GM23338 (cell line): ENCODE data around the gene FAM53B. TPM values are rescaled to one million over a fixed set of nuclear protein-coding genes. Genes with fewer than 3 reads are reported as not detected.

ENCODE experiments used
- ATAC-seq: fragments of 200-7000 bp; cut with Tn5 transposase; 3 replicates; pipeline ENCODE4 v1.9.1; 2020
- DNase-seq: peaks from one replicate; pipeline ENCODE4 v3.0.0-alpha.2; 2015; ENCODE audit warnings: low spot score
- H2AFZ ChIP-seq: fragments of 200-600 bp; sonication (generic); 2 replicates; pipeline ENCODE4 v1.8.0; 2016; ENCODE audit warnings: antibody characterized with exemption, mild to moderate bottlenecking, moderate library complexity
- H3F3A ChIP-seq: fragments of 200-600 bp; sonication (generic); replicated peaks from 2 replicates; pipeline ENCODE4 v1.8.0; 2017; ENCODE audit warnings: antibody characterized with exemption, mixed run types, low read depth
- H3K27ac ChIP-seq: fragments of 200-600 bp; sonication (generic); 2 replicates; pipeline ENCODE4 v1.6.1; 2016; ENCODE audit warnings: low read depth
- H3K27me3 ChIP-seq: fragments of 200-600 bp; sonication (generic); 2 replicates; pipeline ENCODE4 v1.8.0; 2016; ENCODE audit warnings: mild to moderate bottlenecking, mixed run types, moderate library complexity; ENCODE audit not compliant: insufficient read depth
- H3K36me3 ChIP-seq: fragments of 200-600 bp; sonication (generic); 2 replicates; pipeline ENCODE4 v1.8.0; 2016; ENCODE audit warnings: mild to moderate bottlenecking; ENCODE audit not compliant: insufficient read depth
- H3K4me1 ChIP-seq: fragments of 200-600 bp; sonication (generic); 2 replicates; pipeline ENCODE4 v1.8.0; 2016; ENCODE audit warnings: mild to moderate bottlenecking, moderate library complexity; ENCODE audit not compliant: insufficient read depth
- H3K4me2 ChIP-seq: fragments of 200-600 bp; sonication (generic); 2 replicates; pipeline ENCODE4 v1.7.1; 2017; ENCODE audit warnings: mixed run types
- H3K4me3 ChIP-seq: fragments of 200-600 bp; sonication (generic); 2 replicates; pipeline ENCODE4 v1.6.1; 2016; ENCODE audit warnings: mixed run types
- H3K79me2 ChIP-seq: fragments of 200-600 bp; sonication (generic); replicated peaks from 2 replicates; pipeline ENCODE4 v1.8.0; 2017; ENCODE audit warnings: mild to moderate bottlenecking; ENCODE audit not compliant: insufficient read depth
- H3K9me2 ChIP-seq: fragments of 200-600 bp; sonication (generic); 2 replicates; pipeline ENCODE4 v1.8.0; 2017; ENCODE audit not compliant: insufficient read depth
- H4K20me1 ChIP-seq: fragments of 200-600 bp; sonication (generic); replicated peaks from 2 replicates; pipeline ENCODE4 v1.8.0; 2017; ENCODE audit warnings: mild to moderate bottlenecking; ENCODE audit not compliant: insufficient read depth
- H3K27ac Mint-ChIP-seq: 2 replicates; pipeline ENCODE4 v1.8.0; 2020; ENCODE audit warnings: inconsistent platforms, mild to moderate bottlenecking, moderate library complexity, mixed read lengths
- H3K27me3 Mint-ChIP-seq: 3 replicates; pipeline ENCODE4 v1.8.0; 2022; ENCODE audit warnings: low read depth, mild to moderate bottlenecking, moderate library complexity, mixed read lengths, inconsistent platforms; ENCODE audit not compliant: insufficient read depth, poor library complexity
- H3K36me3 Mint-ChIP-seq: 3 replicates; pipeline ENCODE4 v1.8.0; 2021; ENCODE audit warnings: low read depth, mild to moderate bottlenecking, inconsistent platforms, moderate library complexity, mixed read lengths
- H3K4me1 Mint-ChIP-seq: 3 replicates; pipeline ENCODE4 v1.8.0; 2020; ENCODE audit warnings: mild to moderate bottlenecking, inconsistent platforms, mixed read lengths
- H3K4me3 Mint-ChIP-seq: 3 replicates; pipeline ENCODE4 v1.8.0; 2021; ENCODE audit warnings: moderate library complexity, mild to moderate bottlenecking, inconsistent platforms, mixed read lengths
- H3K9me3 Mint-ChIP-seq: 3 replicates; pipeline ENCODE4 v1.8.0; 2020; ENCODE audit warnings: moderate library complexity, mild to moderate bottlenecking, inconsistent platforms, mixed read lengths
- CREB1 ChIP-seq: fragments of 250-450 bp; sonication (Bioruptor Pico); IDR thresholded peaks from 2 replicates; pipeline ENCODE4 v1.5.0; 2020; ENCODE audit warnings: low read depth, mild to moderate bottlenecking, moderate library complexity
- CTCF ChIP-seq, 2 experiments: fragments of 200-600 bp in 1 of 2; sonication (generic) in 1 of 2; conservative IDR thresholded peaks; 2 replicates each; pipeline versions ENCODE4 v1.5.1 to v1.6.1; 2016 to 2017; ENCODE audit warnings: antibody characterized with exemption in 2 of 2, low read depth in 2 of 2, mild to moderate bottlenecking in 2 of 2, moderate library complexity in 1 of 2
- POLR2AphosphoS5 ChIP-seq: IDR thresholded peaks from 2 replicates; pipeline ENCODE4 v1.6.1; 2016; ENCODE audit warnings: antibody characterized with exemption, low read depth
- REST ChIP-seq: IDR thresholded peaks from one replicate; pipeline ENCODE4 v1.6.1; 2018; ENCODE audit warnings: antibody characterized with exemption; ENCODE audit not compliant: unreplicated experiment
- STAT1 ChIP-seq: IDR thresholded peaks from one replicate; pipeline ENCODE4 v1.6.1; 2016; ENCODE audit warnings: antibody characterized with exemption; ENCODE audit not compliant: unreplicated experiment
- ZNF331 ChIP-seq: fragments of 250-450 bp; sonication (Bioruptor Pico); IDR thresholded peaks from 2 replicates; pipeline ENCODE4 v1.5.0; 2020; ENCODE audit warnings: low read depth, mild to moderate bottlenecking, moderate library complexity
- ZNF462 ChIP-seq: fragments of 250-450 bp; sonication (Bioruptor Pico); IDR thresholded peaks from 2 replicates; pipeline ENCODE4 v1.5.0; 2020; ENCODE audit warnings: mild to moderate bottlenecking, moderate library complexity
- polyA plus RNA-seq: library from polyadenylated mRNA; unstranded; fragments of >200 nt; fragmentation: Nextera tagmentation; extraction: Ambion mirVana; gene quantifications from 2 replicates; pipeline ENCODE4 v1.2.1, GENCODE V29; 2016
- total RNA-seq: library from RNA; depleted of rRNA; stranded (reverse); fragments of >200 nt; shearing (Covaris generic); gene quantifications from 2 replicates; pipeline ENCODE4 v1.2.3, GENCODE V29; 2014

Gene FAM53B
- total and polyA plus RNA-seq, 2 experiments from 2014 or later: 3.0 to 20.3 TPM

GRCh38 chr10:124691002-124691401 is 53.2 kb downstream of the FAM53B start (continued):
- no peak for TF ChIP-seq REST

- Histone ChIP-seq H3K79me2 (no peaks in the 10 kb centered on the region), H4K20me1 (no peaks in the 10 kb centered on the region; the same call in none of the 2 replicates), H3K27me3 (no peaks in the 10 kb centered on the region), H3K4me2 (no peak overlapping the region), H3K27ac (no peak overlapping the region), H3K4me1 (no peaks in the 10 kb centered on the region), H2AFZ (no peak overlapping the region), H3K9me2 (no peaks in the 10 kb centered on the region), H3F3A (no peaks in the 10 kb centered on the region), H3K4me3 (no peak overlapping the region), H3K36me3 (no peaks in the 10 kb centered on the region)
- no peak for ATAC-seq
- Mint-ChIP-seq H3K4me3 (no peak overlapping the region), H3K27ac (no peak overlapping the region), H3K4me1 (peaks cover 46% of the 10 kb centered on the region), H3K27me3 (peaks cover 3% of the 10 kb centered on the region), H3K36me3 (peaks cover 2% of the 10 kb centered on the region), H3K9me3 (no peaks in the 10 kb centered on the region)
- TF ChIP-seq CREB1 (CRISPR knock-in tag) (no peak), POLR2AphosphoS5 (no peak), CTCF (conservative IDR thresholded peaks at IDR 0.05; ENCODE audit: low read depth in 2 of 2) (no peak), ZNF462 (no peak), STAT1 (no peak), REST (no peak), ZNF331 (CRISPR knock-in tag) (no peak)
- DNase-seq: no peak
Observed at GRCh38 chr10:124689911-124690498, 54.2 kb downstream of the FAM53B start.
